ENCODE results near the gene MDK.
"Not testable (repeated sequence)": the region's sequence is repeated elsewhere in the genome, so short reads cannot be mapped to it uniquely, and the experiment has no call there.

MDK gene

GRCh38 chr11:46366661-46367161 is 14.8 kb upstream of the MDK start:
- ChIA-PET POLR2A (no interaction called here), CTCF (interaction anchor here (0.8 to 20.9 kb wide), 5 partner anchors 11 to 170 kb away, joined by 3 to 452 read pairs (median 13); partner anchors contain the start of gene DGKZ)
- TF ChIP-seq CTCF (IDR thresholded peaks at IDR 0.05; ENCODE audit: control extremely low read depth, extremely low read depth, low read depth, missing control alignments), result no peak
- no peak for DNase-seq (ENCODE audit: extremely low spot score)

- TF ChIP-seq CTCF (IDR thresholded peaks at IDR 0.05; ENCODE audit: control extremely low read depth, extremely low read depth, low read depth, missing control alignments), result peak; percentile 93
- CTCF ChIA-PET, result interaction anchor here (0.8 to 20.9 kb wide), 14 partner anchors 10 to 193 kb away, joined by 3 to 452 read pairs (median 4); partner anchors contain the start of genes CHRM4 and DGKZ
- POLR2A ChIA-PET, result no interaction called here
- DNase-seq (ENCODE audit: extremely low spot score), result peak; percentile 81
These were observed 14.1 kb upstream of the MDK start for GRCh38 chr11:46367244-46367915.

GRCh38 chr11:46367916-46368267 is 13.6 kb upstream of the MDK start:
- DNase-seq (ENCODE audit: extremely low spot score), result no peak
- ChIA-PET POLR2A (no interaction called here), CTCF (interaction anchor here (1.1 to 20.9 kb wide), 16 partner anchors 11 to 250 kb away, joined by 3 to 452 read pairs (median 4); partner anchors contain the start of genes CHRM4 and DGKZ)
- TF ChIP-seq CTCF (IDR thresholded peaks at IDR 0.05; ENCODE audit: control extremely low read depth, extremely low read depth, low read depth, missing control alignments), result no peak

DNA sequence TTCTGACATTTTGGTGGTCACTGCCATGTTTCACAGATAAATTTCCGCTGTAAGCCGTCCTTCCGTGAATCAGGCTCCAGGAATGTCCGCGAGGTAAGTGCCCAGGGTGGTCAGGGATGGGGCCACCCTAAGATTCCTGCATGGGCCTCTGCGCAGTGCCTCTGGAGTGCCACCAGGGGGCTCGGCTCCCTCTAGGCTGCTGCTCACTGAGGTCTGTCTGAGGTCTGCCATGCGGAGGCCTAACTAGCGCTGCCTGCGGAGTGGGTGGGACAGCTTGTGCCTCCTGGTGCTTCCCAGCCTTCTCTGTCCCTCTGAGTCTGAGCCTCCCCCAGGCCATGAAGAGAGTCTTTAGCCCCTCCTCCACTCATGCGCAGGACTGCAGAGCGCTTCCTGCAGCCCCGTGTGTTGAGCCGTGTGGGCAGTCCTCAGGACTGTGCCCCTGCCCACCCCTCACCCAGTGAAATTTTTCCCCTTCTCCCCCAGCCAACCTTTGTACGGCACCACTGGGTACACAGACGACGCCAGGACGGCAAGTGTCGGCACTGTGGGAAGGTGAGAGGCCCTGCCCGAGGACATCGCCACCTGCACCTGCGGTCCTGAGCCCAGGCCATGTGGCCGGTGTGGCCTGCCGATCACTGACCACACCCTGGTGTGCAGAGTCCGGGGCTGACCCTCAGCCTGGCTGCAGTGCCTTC is 11.9 kb upstream of the MDK start:
- CTCF ChIA-PET, result interaction anchor here (0.9 to 20.9 kb wide), 6 partner anchors 9 to 169 kb away, joined by 3 to 452 read pairs (median 12); partner anchors contain the start of gene DGKZ
- peak; percentile 75 for DNase-seq (ENCODE audit: extremely low spot score)
- POLR2A ChIA-PET, result interaction anchor here (1.1 kb wide), 1 partner anchor 21 kb away, joined by 3 read pairs; no protein-coding TSS in a partner anchor
- TF ChIP-seq CTCF (IDR thresholded peaks at IDR 0.05; ENCODE audit: control extremely low read depth, extremely low read depth, low read depth, missing control alignments), result peak; percentile 93

DNA sequence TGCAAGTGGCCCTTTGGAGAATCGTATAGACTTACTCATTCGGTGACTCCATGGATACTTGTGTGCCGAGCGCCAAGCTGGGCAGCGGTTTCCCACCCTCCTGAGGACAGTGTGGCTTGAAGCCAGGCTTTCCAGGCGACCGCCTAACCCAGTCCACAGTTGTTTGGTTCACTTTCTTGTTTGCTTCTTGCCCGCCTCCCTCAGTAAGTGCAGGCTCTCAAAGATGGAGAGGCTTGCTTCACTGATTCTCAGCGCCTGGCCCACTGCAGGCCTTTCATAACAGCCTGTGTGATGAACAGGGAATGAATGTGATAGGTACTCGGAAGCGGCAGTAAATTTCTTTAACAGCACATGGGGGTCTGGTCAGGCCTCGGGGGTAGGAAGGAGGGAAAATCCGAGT is 11.2 kb upstream of the MDK start:
- CTCF ChIA-PET, result interaction anchor here (2.9 to 20.9 kb wide), 2 partner anchors 8 to 18 kb away, joined by 18 to 452 read pairs; partner anchors contain the start of gene DGKZ
- DNase-seq (ENCODE audit: extremely low spot score), result no peak
- TF ChIP-seq CTCF (IDR thresholded peaks at IDR 0.05; ENCODE audit: control extremely low read depth, extremely low read depth, low read depth, missing control alignments), result no peak
- POLR2A ChIA-PET, result no interaction called here

GRCh38 chr11:46371262-46371661 is 10.2 kb upstream of the MDK start:
- POLR2A ChIA-PET; DNase-seq (ENCODE audit: extremely low spot score): not testable (repeated sequence)
- CTCF ChIA-PET, result interaction anchor here (1.9 to 20.9 kb wide), 2 partner anchors 17 to 19 kb away, joined by 6 to 452 read pairs; partner anchors contain the start of gene DGKZ
